ENCODE results near the gene DYNLT1. TPM values are rescaled to one million over a fixed set of nuclear protein-coding genes. Genes with fewer than 3 reads are reported as not detected.
A peak's percentile ranks its signal among the peaks of the same experiment; 100 is the strongest.

Gene DYNLT1
- total and polyA plus RNA-seq, 4 experiments from 2014 or later = 78.8 to 105 (median 92.1) TPM

GRCh38 chr6:158630938-158631616, 13.5 kb downstream of the DYNLT1 start:
- Mint-ChIP-seq H3K4me3 (no peak overlapping the region), H3K36me3 (peaks cover 55 to 85% of the 10 kb centered on the region in 2 donors), H3K27me3 (no peaks in the 10 kb centered on the region), H3K4me1 (peaks cover 20 to 46% (median 35%) of the 10 kb centered on the region in 4 donors), H3K27ac (peak overlapping the region; percentile 68 to 96 (median 88)), H3K9me3 (no peaks in the 10 kb centered on the region)
- DNase-seq = peak in 1 of 5 donors; percentile 7
- ChIA-PET POLR2A (ENCODE audit: partially characterized antibody) (interaction anchor here (0.9 to 1.4 kb wide), 5 partner anchors 8 to 60 kb away, joined by 3 to 4 read pairs (median 3); partner anchors contain the start of gene DYNLT1), CTCF (ENCODE audit: partially characterized antibody) (interaction anchor here (0.7 to 2.8 kb wide), 6 partner anchors 12 to 60 kb away, joined by 3 to 20 read pairs (median 3); no protein-coding TSS in a partner anchor)
- intact Hi-C loops (cut with micrococcal nuclease) = no loop called here
- Histone ChIP-seq H3K4me3 (ENCODE audit: low read length in 2 of 2) (no peak overlapping the region), H3K4me1 (ENCODE audit: insufficient read depth, low read length) (peaks cover 24% of the 10 kb centered on the region), H3K9me3 (ENCODE audit: control insufficient read depth in 1 of 2, low read length in 2 of 2) (no peaks in the 10 kb centered on the region), H3K27ac (ENCODE audit: low read depth, low read length) (no peak overlapping the region), H3K36me3 (ENCODE audit: insufficient read depth, low read length) (peaks cover 64% of the 10 kb centered on the region), H3K27me3 (ENCODE audit: insufficient read depth, low read length) (no peaks in the 10 kb centered on the region)

DNA sequence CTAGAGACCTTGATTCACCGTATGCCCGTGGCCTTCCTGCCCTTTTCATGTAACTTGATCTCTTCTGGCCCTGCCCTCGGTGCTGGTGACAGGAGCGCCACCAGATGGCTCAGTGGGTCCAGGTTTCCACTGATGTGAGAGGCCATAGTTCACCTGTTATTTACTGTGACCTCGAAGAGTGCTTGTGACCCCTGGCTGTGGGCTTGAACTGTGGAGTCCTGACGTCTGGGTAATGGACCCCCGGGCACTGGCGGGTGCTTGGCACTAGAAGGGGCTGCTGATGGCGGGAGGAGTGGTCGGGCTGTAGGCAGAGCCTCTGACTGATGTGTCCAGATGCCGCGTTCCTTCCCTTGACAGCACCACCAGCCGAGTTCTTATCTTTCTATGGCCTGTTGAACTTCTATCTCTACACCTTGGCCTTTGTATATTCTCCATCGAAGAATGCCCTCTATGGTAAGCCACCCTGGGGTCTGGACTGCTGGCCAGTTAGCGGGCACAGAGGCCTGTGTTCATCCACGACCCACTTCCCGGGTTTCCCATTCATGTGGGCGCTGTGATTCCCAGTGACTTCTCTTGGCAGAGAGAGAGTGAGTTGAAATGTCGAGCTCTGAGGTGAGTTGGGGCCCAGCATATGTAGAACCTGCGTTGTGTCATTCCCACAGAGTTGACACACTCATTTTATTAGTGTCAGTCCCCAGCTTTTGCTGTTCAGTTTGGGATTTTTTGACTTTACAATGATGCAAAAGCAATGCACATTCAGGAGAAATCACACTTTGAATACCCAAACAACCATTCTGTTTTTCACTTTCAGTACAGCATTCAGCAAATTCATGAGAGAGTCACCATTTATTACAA, 14.9 kb downstream of the DYNLT1 start:
- H3K36me3 ChIP-seq (ENCODE audit: insufficient read depth, low read length) = peaks cover 70% of the 10 kb centered on the region
- DNase-seq = peak in 3 of 5 donors; percentile 23 to 43 (median 33)
- peaks cover 11 to 31% (median 25%) of the 10 kb centered on the region in 4 donors for H3K4me1 Mint-ChIP-seq
- H3K27me3 ChIP-seq (ENCODE audit: insufficient read depth, low read length) = no peaks in the 10 kb centered on the region
- no peaks in the 10 kb centered on the region for H3K27me3 Mint-ChIP-seq
- no peak overlapping the region for H3K27ac ChIP-seq (ENCODE audit: low read depth, low read length)
- ChIA-PET CTCF (ENCODE audit: partially characterized antibody) (interaction anchor here (1.1 to 2.8 kb wide), 7 partner anchors 14 to 62 kb away, joined by 3 to 20 read pairs (median 5); no protein-coding TSS in a partner anchor), POLR2A (ENCODE audit: partially characterized antibody) (interaction anchor here (0.6 to 1.5 kb wide), 5 partner anchors 9 to 809 kb away, joined by 3 to 6 read pairs (median 4); partner anchors contain the start of gene DYNLT1)
- peak overlapping the region in 1 of 8 donors; percentile 10 for H3K4me3 Mint-ChIP-seq
- peaks cover 12% of the 10 kb centered on the region for H3K4me1 ChIP-seq (ENCODE audit: insufficient read depth, low read length)
- H3K27ac Mint-ChIP-seq = peak overlapping the region; percentile 62 to 88 (median 83)
- no peak overlapping the region for H3K4me3 ChIP-seq (ENCODE audit: low read length in 2 of 2)
- H3K36me3 Mint-ChIP-seq = peaks cover 53 to 83% of the 10 kb centered on the region in 2 donors
- intact Hi-C loops (cut with micrococcal nuclease) = loop anchor here (1.0 kb wide), 1 partner anchor 62 kb away; no protein-coding TSS in a partner anchor
- H3K9me3 ChIP-seq (ENCODE audit: control insufficient read depth in 1 of 2, low read length in 2 of 2) = no peaks in the 10 kb centered on the region
- H3K9me3 Mint-ChIP-seq = no peaks in the 10 kb centered on the region

GRCh38 chr6:158628542-158628941, 16.0 kb downstream of the DYNLT1 start:
- no peaks in the 10 kb centered on the region for H3K9me3 Mint-ChIP-seq
- Histone ChIP-seq H3K27ac (ENCODE audit: low read depth, low read length) (no peak overlapping the region), H3K27me3 (ENCODE audit: insufficient read depth, low read length) (no peaks in the 10 kb centered on the region), H3K4me1 (ENCODE audit: insufficient read depth, low read length) (peaks cover 6% of the 10 kb centered on the region), H3K36me3 (ENCODE audit: insufficient read depth, low read length) (peaks cover 76% of the 10 kb centered on the region), H3K4me3 (ENCODE audit: low read length in 2 of 2) (no peak overlapping the region), H3K9me3 (ENCODE audit: control insufficient read depth in 1 of 2, low read length in 2 of 2) (no peaks in the 10 kb centered on the region)
- H3K4me1 Mint-ChIP-seq = peaks cover 11 to 24% (median 22%) of the 10 kb centered on the region in 4 donors
- ChIA-PET POLR2A (ENCODE audit: partially characterized antibody) (interaction anchor here (1.5 kb wide), 1 partner anchor 16 kb away, joined by 4 read pairs; the partner anchor contains the start of gene DYNLT1), CTCF (ENCODE audit: partially characterized antibody) (interaction anchor here (1.1 to 2.1 kb wide), 3 partner anchors 31 to 63 kb away, joined by 3 to 10 read pairs (median 8); no protein-coding TSS in a partner anchor)
- intact Hi-C loops (cut with micrococcal nuclease) = no loop called here
- peak in 1 of 5 donors; percentile 12 for DNase-seq
- no peak overlapping the region for H3K4me3 Mint-ChIP-seq
- peaks cover 59 to 85% of the 10 kb centered on the region in 2 donors for H3K36me3 Mint-ChIP-seq
- H3K27me3 Mint-ChIP-seq = no peaks in the 10 kb centered on the region
- peak overlapping the region in 2 of 7 donors; percentile 36 to 59 for H3K27ac Mint-ChIP-seq

DNA sequence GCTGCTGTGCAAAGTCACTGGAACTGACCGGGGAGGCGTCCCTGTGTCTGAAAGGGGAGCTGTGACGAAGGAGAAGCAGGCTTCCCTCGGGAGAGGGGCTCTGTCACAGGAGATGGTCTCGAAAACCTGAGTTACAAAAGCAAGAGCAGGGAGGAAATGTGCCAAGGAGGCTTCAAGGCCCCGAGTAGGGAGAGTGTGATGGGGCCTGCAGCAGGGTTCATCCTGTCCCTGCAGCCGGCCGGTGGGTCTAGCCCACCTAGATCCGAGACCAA, 16.7 kb downstream of the DYNLT1 start:
- Mint-ChIP-seq H3K36me3 (peaks cover 56 to 85% of the 10 kb centered on the region in 2 donors), H3K4me3 (no peak overlapping the region), H3K27ac (peak overlapping the region in 6 of 7 donors; percentile 36 to 90 (median 65)), H3K4me1 (peaks cover 11 to 24% (median 22%) of the 10 kb centered on the region in 4 donors), H3K27me3 (no peaks in the 10 kb centered on the region), H3K9me3 (no peaks in the 10 kb centered on the region)
- no peaks in the 10 kb centered on the region for H3K9me3 ChIP-seq (ENCODE audit: control insufficient read depth in 1 of 2, low read length in 2 of 2)
- H3K36me3 ChIP-seq (ENCODE audit: insufficient read depth, low read length) = peaks cover 71% of the 10 kb centered on the region
- intact Hi-C loops (cut with micrococcal nuclease) = no loop called here
- H3K4me3 ChIP-seq (ENCODE audit: low read length in 2 of 2) = no peak overlapping the region
- POLR2A ChIA-PET (ENCODE audit: partially characterized antibody) = interaction anchor here (1.5 kb wide), 1 partner anchor 17 kb away, joined by 4 read pairs; the partner anchor contains the start of gene DYNLT1
- no peak overlapping the region for H3K27ac ChIP-seq (ENCODE audit: low read depth, low read length)
- DNase-seq = peak in 1 of 5 donors; percentile 5
- peaks cover 6% of the 10 kb centered on the region for H3K4me1 ChIP-seq (ENCODE audit: insufficient read depth, low read length)
- CTCF ChIA-PET (ENCODE audit: partially characterized antibody) = interaction anchor here (1.1 to 2.1 kb wide), 3 partner anchors 31 to 63 kb away, joined by 3 to 10 read pairs (median 8); no protein-coding TSS in a partner anchor
- no peaks in the 10 kb centered on the region for H3K27me3 ChIP-seq (ENCODE audit: insufficient read depth, low read length)

DNA sequence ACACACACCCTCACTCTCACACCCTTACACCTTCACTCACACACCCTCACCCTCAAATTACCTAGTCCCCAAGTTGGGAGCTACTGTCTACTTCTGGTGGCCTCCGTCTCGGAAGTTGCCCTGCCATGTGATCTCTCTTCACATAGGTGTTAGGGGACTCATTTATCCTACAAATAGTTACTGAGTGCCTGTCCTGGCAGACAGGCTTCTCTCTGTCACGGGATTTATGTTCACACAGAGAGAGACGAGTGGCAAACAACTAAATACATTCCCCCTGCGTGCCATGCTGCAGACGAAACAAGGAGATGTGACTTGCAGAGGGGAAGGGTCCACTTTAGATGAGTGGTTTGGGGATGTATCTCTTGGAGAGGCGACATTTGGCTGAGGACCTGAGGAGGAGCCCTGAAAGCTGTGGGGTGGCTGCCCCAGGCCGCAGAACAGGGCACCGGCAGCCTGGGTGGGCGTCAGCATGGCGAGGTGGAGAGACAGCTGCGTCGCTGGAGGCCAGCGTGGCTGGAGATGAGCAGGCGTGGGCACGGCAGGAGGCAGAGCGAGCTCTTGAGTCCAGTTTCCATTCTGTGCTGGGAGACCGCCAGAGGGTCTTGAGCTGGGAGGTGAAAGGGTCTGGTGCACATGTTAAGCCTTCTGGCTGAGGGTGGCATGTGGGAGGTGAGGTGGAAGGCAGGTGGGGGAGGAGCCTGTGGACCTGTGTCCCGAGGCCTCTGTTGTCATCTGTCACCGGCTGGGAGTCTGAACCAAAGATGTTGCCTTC, 17.2 kb downstream of the DYNLT1 start:
- H3K27ac ChIP-seq (ENCODE audit: low read depth, low read length) = no peak overlapping the region
- H3K9me3 ChIP-seq (ENCODE audit: control insufficient read depth in 1 of 2, low read length in 2 of 2) = no peaks in the 10 kb centered on the region
- H3K36me3 Mint-ChIP-seq = peaks cover 56 to 85% of the 10 kb centered on the region in 2 donors
- H3K4me3 Mint-ChIP-seq = no peak overlapping the region
- ChIA-PET POLR2A (ENCODE audit: partially characterized antibody) (no interaction called here), CTCF (ENCODE audit: partially characterized antibody) (interaction anchor here (1.1 to 2.1 kb wide), 2 partner anchors 32 to 64 kb away, joined by 3 to 10 read pairs; no protein-coding TSS in a partner anchor)
- H3K4me1 Mint-ChIP-seq = peaks cover 11 to 24% (median 22%) of the 10 kb centered on the region in 4 donors
- intact Hi-C loops (cut with micrococcal nuclease) = no loop called here
- peaks cover 6% of the 10 kb centered on the region for H3K4me1 ChIP-seq (ENCODE audit: insufficient read depth, low read length)
- peak in 1 of 5 donors; percentile 22 for DNase-seq
- H3K27me3 Mint-ChIP-seq = no peaks in the 10 kb centered on the region
- H3K36me3 ChIP-seq (ENCODE audit: insufficient read depth, low read length) = peaks cover 70% of the 10 kb centered on the region
- no peaks in the 10 kb centered on the region for H3K9me3 Mint-ChIP-seq
- H3K4me3 ChIP-seq (ENCODE audit: low read length in 2 of 2) = no peak overlapping the region
- peak overlapping the region; percentile 56 to 90 (median 86) for H3K27ac Mint-ChIP-seq
- no peaks in the 10 kb centered on the region for H3K27me3 ChIP-seq (ENCODE audit: insufficient read depth, low read length)

DNA sequence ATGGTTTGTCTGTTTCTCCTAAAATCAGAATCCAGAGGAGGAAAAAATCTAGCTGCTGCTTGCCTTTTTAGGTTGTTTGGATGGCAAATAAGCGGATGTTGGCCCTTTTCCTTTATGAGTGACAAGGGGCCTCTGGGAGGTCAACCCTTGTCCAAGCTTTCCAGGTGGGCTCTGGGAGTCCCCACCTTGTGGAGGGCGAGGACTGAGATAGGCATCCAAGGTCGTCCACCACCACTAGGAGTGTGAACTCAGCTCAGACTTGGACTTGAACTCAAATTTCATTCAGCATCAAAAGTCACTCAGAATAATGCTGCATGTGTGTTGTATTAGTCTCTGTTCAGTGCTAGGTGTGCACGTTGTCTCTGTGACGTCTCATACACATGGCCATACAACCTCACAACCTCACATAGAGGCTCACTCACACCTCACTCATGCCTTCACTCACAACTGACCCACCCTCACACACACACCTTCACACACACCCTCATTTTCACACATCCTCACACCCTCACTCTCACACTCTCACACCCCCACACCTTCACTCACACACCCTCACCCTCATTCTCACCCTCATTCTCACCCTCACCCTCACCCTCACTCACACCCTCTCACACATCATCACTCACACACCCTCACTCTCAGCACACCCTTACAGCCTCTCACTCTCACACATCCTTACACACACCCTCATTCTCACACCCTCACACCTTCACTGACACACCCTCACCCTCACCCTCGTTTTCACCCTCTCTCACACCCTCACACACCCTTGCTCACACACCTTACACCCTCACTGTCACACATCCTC, 18.0 kb downstream of the DYNLT1 start:
- peaks cover 54 to 82% of the 10 kb centered on the region in 2 donors for H3K36me3 Mint-ChIP-seq
- no peak for DNase-seq
- H3K27me3 Mint-ChIP-seq = no peaks in the 10 kb centered on the region
- POLR2A ChIA-PET (ENCODE audit: partially characterized antibody) = no interaction called here
- H3K27ac Mint-ChIP-seq = peak overlapping the region; percentile 48 to 93 (median 86)
- no peaks in the 10 kb centered on the region for H3K9me3 Mint-ChIP-seq
- Histone ChIP-seq H3K36me3 (ENCODE audit: insufficient read depth, low read length) (peaks cover 65% of the 10 kb centered on the region), H3K27me3 (ENCODE audit: insufficient read depth, low read length) (no peaks in the 10 kb centered on the region), H3K4me1 (ENCODE audit: insufficient read depth, low read length) (peaks cover 5% of the 10 kb centered on the region), H3K9me3 (ENCODE audit: control insufficient read depth in 1 of 2, low read length in 2 of 2) (no peaks in the 10 kb centered on the region), H3K27ac (ENCODE audit: low read depth, low read length) (no peak overlapping the region), H3K4me3 (ENCODE audit: low read length in 2 of 2) (no peak overlapping the region)
- H3K4me3 Mint-ChIP-seq = no peak overlapping the region
- intact Hi-C loops (cut with micrococcal nuclease) = no loop called here
- CTCF ChIA-PET (ENCODE audit: partially characterized antibody) = no interaction called here
- H3K4me1 Mint-ChIP-seq = peaks cover 6 to 21% (median 18%) of the 10 kb centered on the region in 4 donors

Measured in CD4-positive, alpha-beta memory T cell (primary cell).